GM12878 (cell line): ENCODE results near the gene PRMT3. TPM values are rescaled to one million over a fixed set of nuclear protein-coding genes. Genes with fewer than 3 reads are reported as not detected.

Experiments used
- ATAC-seq: fragments of 200-7000 bp; cut with Tn5 transposase; 3 replicates; pipeline ENCODE4 v1.9.1; 2020; ENCODE audit warnings: mild to moderate bottlenecking, moderate library complexity
- BruUV-seq: library from RNA; stranded (reverse); fragments of 400-500 nt; replicated peaks from 2 replicates; lab custom pipeline; 2021; lab: Mats Ljungman, UMichigan
- CTCF ChIA-PET: fragments of 300-600 bp; sonication (Branson Sonifier 250); formaldehyde crosslinking; extraction: SDS; loops from one replicate; lab custom pipeline; 2021; ENCODE audit warnings: inconsistent platforms; lab: Yijun Ruan, JAX
- POLR2A ChIA-PET: fragments of 350-600 bp; formaldehyde crosslinking; extraction: SDS; loops from one replicate; lab custom pipeline; 2021; ENCODE audit warnings: inconsistent platforms; lab: Charles Lee
- RAD21 ChIA-PET: fragments of 300-600 bp; sonication (Branson Sonifier 250); formaldehyde crosslinking; loops from one replicate; lab custom pipeline; 2023; ENCODE audit warnings: antibody characterized with exemption; ENCODE audit not compliant: unreplicated experiment; lab: Charles Lee
- SMC1A ChIA-PET: fragments of 300-600 bp; sonication (Branson Sonifier 250); formaldehyde crosslinking; loops from one replicate; lab custom pipeline; 2023; ENCODE audit not compliant: unreplicated experiment, uncharacterized antibody; lab: Charles Lee
- DNase-seq: peaks from one replicate; pipeline ENCODE4 v3.0.0-alpha.2; 2011; ENCODE audit warnings: low read depth, low spot score
- FAIRE-seq: peaks from 3 replicates; lab custom pipeline; 2011; peaks lifted over from hg19 to GRCh38; lab: Jason Lieb, UNC
- H2AFZ ChIP-seq: 2 replicates; pipeline ENCODE4 v1.6.0; 2011; ENCODE audit warnings: low read depth, low read length, control low read depth; ENCODE audit not compliant: control insufficient read depth
- H3K27ac ChIP-seq: 2 replicates; pipeline ENCODE4 v1.5.1; 2011; ENCODE audit warnings: control low read depth; ENCODE audit not compliant: control insufficient read depth, insufficient read depth
- H3K27me3 ChIP-seq, 2 experiments: replicated peaks in 1 of 2; 2 replicates each; pipeline versions ENCODE4 v1.6.0 to v1.6.1; 2011; ENCODE audit warnings: low read length in 1 of 2; ENCODE audit not compliant: control insufficient read depth in 2 of 2, insufficient read depth in 2 of 2
- H3K36me3 ChIP-seq, 2 experiments: 2 replicates each; pipeline ENCODE4 v1.5.1; 2011; ENCODE audit warnings: low read length in 1 of 2; ENCODE audit not compliant: control insufficient read depth in 2 of 2, insufficient read depth in 2 of 2
- H3K4me1 ChIP-seq: 2 replicates; pipeline ENCODE4 v1.6.1; 2011; ENCODE audit warnings: mild to moderate bottlenecking, low read length, moderate library complexity, mixed read lengths; ENCODE audit not compliant: control insufficient read depth, insufficient read depth
- H3K4me2 ChIP-seq: 2 replicates; pipeline ENCODE4 v1.6.0; 2011; ENCODE audit warnings: control low read depth; ENCODE audit not compliant: control insufficient read depth, insufficient read depth
- H3K4me3 ChIP-seq: fragments of 200-600 bp; sonication (generic); 2 replicates; pipeline ENCODE4 v1.5.1; 2016
- H3K79me2 ChIP-seq: 2 replicates; pipeline ENCODE4 v1.6.0; 2011; ENCODE audit warnings: low read length; ENCODE audit not compliant: control insufficient read depth, insufficient read depth
- H3K9ac ChIP-seq: 2 replicates; pipeline ENCODE4 v1.8.0; 2011; ENCODE audit warnings: low read length, control low read depth, mixed read lengths; ENCODE audit not compliant: control insufficient read depth, insufficient read depth
- H3K9me3 ChIP-seq: replicated peaks from 3 replicates; pipeline ENCODE4 v1.5.1; 2011; ENCODE audit warnings: mild to moderate bottlenecking, low read length; ENCODE audit not compliant: control insufficient read depth, insufficient read depth
- H4K20me1 ChIP-seq: 2 replicates; pipeline ENCODE4 v1.6.0; 2011; ENCODE audit not compliant: control insufficient read depth, insufficient read depth
- GATAD2B ChIP-seq: fragments of 450-650 bp; conservative IDR thresholded peaks from 2 replicates; pipeline ENCODE4 v1.6.1; 2017; ENCODE audit warnings: low read depth, mild to moderate bottlenecking, moderate library complexity
- HDAC2 ChIP-seq: fragments of 200-600 bp; sonication (generic); IDR thresholded peaks from 2 replicates; pipeline ENCODE4 v1.6.1; 2017
- MYC ChIP-seq: IDR thresholded peaks from 2 replicates; pipeline ENCODE4 v1.6.1; 2011; ENCODE audit warnings: mild to moderate bottlenecking, low read length, moderate library complexity, inconsistent platforms; ENCODE audit not compliant: insufficient read depth, insufficient replicate concordance, insufficient read length, severe bottlenecking
- PAX8 ChIP-seq: fragments of 450-650 bp; IDR thresholded peaks from 2 replicates; pipeline ENCODE4 v1.6.1; 2017; ENCODE audit warnings: mild to moderate bottlenecking, moderate library complexity
- PML ChIP-seq: IDR thresholded peaks from 2 replicates; pipeline ENCODE4 v1.6.1; 2012; ENCODE audit warnings: low read length, inconsistent platforms
- POLR2AphosphoS2 ChIP-seq: IDR thresholded peaks from 2 replicates; pipeline ENCODE4 v1.6.1; 2011; ENCODE audit warnings: low read depth, mild to moderate bottlenecking, low read length, improper control_type of control experiment, moderate library complexity
- SUPT20H ChIP-seq: IDR thresholded peaks from 2 replicates; pipeline ENCODE4 v1.6.1; 2011; ENCODE audit warnings: low read depth, mild to moderate bottlenecking, low read length, moderate library complexity, borderline replicate concordance; ENCODE audit not compliant: control insufficient read depth
- USF1 ChIP-seq: IDR thresholded peaks from 2 replicates; pipeline ENCODE4 v1.6.1; 2011; ENCODE audit warnings: borderline replicate concordance, low read depth, mild to moderate bottlenecking, moderate library complexity, mixed read lengths, low read length; ENCODE audit not compliant: insufficient read depth; ENCODE audit errors: extremely low read length
- ZNF687 ChIP-seq: fragments of 450-650 bp; IDR thresholded peaks from 2 replicates; pipeline ENCODE4 v1.6.1; 2017; ENCODE audit warnings: mild to moderate bottlenecking, moderate library complexity
- WGBS: methylation state at CpG from one replicate; pipeline ENCODE4 v1.1.6; 2016; ENCODE audit warnings: low lambda C conversion rate; ENCODE audit not compliant: insufficient replicate concordance, insufficient coverage; ENCODE audit errors: missing lambda C conversion rate; 5-methylcytosine and 5-hydroxymethylcytosine counted together
- in situ Hi-C: fragments of 300-500 bp; cut with MboI; formaldehyde crosslinking; loops from 9 replicates; pipeline ENCODE4 v1.14.3; 2018; ENCODE audit warnings: mixed read lengths
- intact Hi-C: fragments of 100-400 bp; cut with micrococcal nuclease; formaldehyde crosslinking; loops from one replicate; pipeline ENCODE4 v1.14.2; 2022; ENCODE audit not compliant: unreplicated experiment
- polyA plus RNA-seq, 11 experiments: library from polyadenylated mRNA; depleted of rRNA in 4 of 11; unstranded in 6 of 11; stranded (reverse) in 5 of 11; fragments of >200 nt; fragmentation: Nextera tagmentation in 4 of 11; fragmentation: Illumina TruSeq in 1 of 11; extraction: Ambion mirVana in 4 of 11; extraction: Trizol in 1 of 11; gene quantifications; 1 replicate in 1 of 11; 2 replicates in 10 of 11; pipeline versions ENCODE4 v1.2.1 to v1.2.3, GENCODE V29; 2011 to 2016; ENCODE audit warnings: inconsistent platforms in 2 of 11, missing spikeins in 2 of 11, low read depth in 1 of 11
- total RNA-seq, 4 experiments: library from RNA; depleted of rRNA in 3 of 4; stranded (reverse); fragments of >200 nt in 3 of 4; fragmentation: Illumina TruSeq in 1 of 4; extraction: Trizol in 1 of 4; gene quantifications; 2 replicates each; pipeline versions ENCODE4 v1.2.1 to v1.2.3, GENCODE V29; 2013 to 2021

Gene PRMT3
- total and polyA plus RNA-seq, 10 of the 15 experiments (the other 5 are each of a cell fraction or from before 2014, with no cell fraction given) = 13.9 to 52.1 (median 27.7) TPM

GRCh38 chr11:20501252-20501651 is 113.7 kb downstream of the PRMT3 start (continued):
- TF ChIP-seq POLR2AphosphoS2 = no peak
- no peak for TF ChIP-seq PAX8
- TF ChIP-seq SUPT20H = no peak
- TF ChIP-seq, all 136 proteins: peak for 0

DNA sequence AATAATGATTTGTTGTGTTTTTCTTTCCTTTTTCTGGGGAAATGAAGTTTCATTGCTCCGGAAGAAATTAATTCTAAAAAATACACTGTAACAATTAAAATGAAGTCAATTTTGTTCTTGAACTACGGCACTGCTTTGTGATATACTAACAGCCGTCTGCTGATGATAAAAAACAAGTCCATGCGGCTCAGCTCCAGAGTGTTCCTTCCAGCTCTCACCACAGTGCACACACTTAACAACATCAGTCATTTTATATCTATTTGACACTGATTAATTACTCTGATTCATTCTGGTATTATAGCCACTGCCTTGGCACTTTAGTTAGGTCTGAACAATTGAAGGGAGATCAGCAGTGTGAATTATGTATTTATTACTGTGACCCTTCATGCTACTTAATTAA is 114.5 kb downstream of the PRMT3 start:
- Histone ChIP-seq H3K36me3 (0 out of 4 replicates have a peak, but pooled peaks cover 0 to 2% of the 10 kb centered on the region in 2 experiments), H3K27me3 (no peaks in the 10 kb centered on the region), H3K4me1 (no peaks in the 10 kb centered on the region), H3K4me2 (no peak overlapping the region), H2AFZ (no peak overlapping the region), H3K4me3 (no peak overlapping the region), H3K9me3 (no peaks in the 10 kb centered on the region), H3K9ac (no peak overlapping the region), H3K79me2 (no peaks in the 10 kb centered on the region), H3K27ac (no peak overlapping the region), H4K20me1 (no peaks in the 10 kb centered on the region)
- no peak for TF ChIP-seq ZNF687
- no peak for TF ChIP-seq PML
- TF ChIP-seq USF1 = no peak
- TF ChIP-seq GATAD2B = no peak
- no peak for TF ChIP-seq HDAC2
- no peak for TF ChIP-seq MYC
- ChIA-PET POLR2A (no interaction called here), RAD21 (interaction anchor here (1.0 to 2.0 kb wide), 3 partner anchors 9 to 12 kb away, joined by 5 to 7 read pairs (median 6); no protein-coding TSS in a partner anchor), SMC1A (interaction anchor here (1.5 to 2.4 kb wide), 2 partner anchors 10 kb away, joined by 8 to 19 read pairs; no protein-coding TSS in a partner anchor), CTCF (interaction anchor here (0.5 to 2.2 kb wide), 9 partner anchors 8 to 599 kb away, joined by 3 to 4 read pairs (median 3); no protein-coding TSS in a partner anchor)
- in situ Hi-C loops (no loop called here), intact Hi-C loops (no loop called here)
- ATAC-seq (no peak), DNase-seq (no peak), FAIRE-seq (no peak)
- 98% methylated on average over 4 of the region's 4 CpGs for WGBS
- BruUV-seq = no TSS peak
